Breast epithelium (tissue), 4 donors: ENCODE measurements around the gene ACAP2. TPM values are rescaled to one million over a fixed set of nuclear protein-coding genes. Genes with fewer than 3 reads are reported as not detected.
"Not testable (repeated sequence)": the region's sequence is repeated elsewhere in the genome, so short reads cannot be mapped to it uniquely, and the experiment has no call there.

ENCODE experiments used
- DNase-seq, 2 donors: peaks; one replicate each; pipeline ENCODE4 v3.0.0-alpha.2; 2019; ENCODE audit warnings: low spot score in 2 of 2
- H3K27ac ChIP-seq, 2 donors: fragments of 200-600 bp; sonication (generic) in 1 of 2; one replicate each; pipeline ENCODE4 v1.5.1; 2016 to 2019; ENCODE audit warnings: mild to moderate bottlenecking in 1 of 2
- H3K27me3 ChIP-seq, 2 donors: fragments of 200-600 bp; sonication (generic) in 1 of 2; one replicate each; pipeline versions ENCODE4 v1.5.1 to v1.6.0; 2017 to 2019; ENCODE audit warnings: control low read depth in 1 of 2, mild to moderate bottlenecking in 1 of 2
- H3K36me3 ChIP-seq: fragments of 200-600 bp; one replicate; pipeline ENCODE4 v1.5.1; 2019
- H3K4me1 ChIP-seq, 2 donors: fragments of 200-600 bp; sonication (generic); one replicate each; pipeline ENCODE4 v1.5.1; 2016 to 2019; ENCODE audit warnings: control low read depth in 1 of 2
- H3K4me3 ChIP-seq, 3 donors: fragments of 200-600 bp; sonication (generic); 1 replicate in 2 of 3; 2 replicates in 1 of 3; pipeline ENCODE4 v1.5.1; 2016 to 2019; ENCODE audit warnings: mild to moderate bottlenecking in 3 of 3, moderate library complexity in 2 of 3
- H3K9me3 ChIP-seq, 2 donors: fragments of 200-600 bp; sonication (generic) in 1 of 2; one replicate each; pipeline ENCODE4 v1.5.1; 2016 to 2019; ENCODE audit warnings: control low read depth in 1 of 2
- POLR2A ChIP-seq: fragments of 450-650 bp; IDR thresholded peaks from one replicate; pipeline ENCODE4 v1.6.1; 2016; ENCODE audit warnings: antibody characterized with exemption, mild to moderate bottlenecking, moderate library complexity
- POLR2AphosphoS5 ChIP-seq, 3 donors: sonication (generic); formaldehyde crosslinking; IDR thresholded peaks; one replicate each; pipeline ENCODE4 v1.6.1; 2017; ENCODE audit warnings: antibody characterized with exemption in 3 of 3
- intact Hi-C: fragments of 100-400 bp; cut with DNase I; formaldehyde crosslinking; loops from one replicate; pipeline ENCODE4 v1.15.1; 2023; ENCODE audit warnings: low total_unique reads
- total RNA-seq, 3 donors: library from RNA; depleted of rRNA; stranded (reverse); fragments of >200 nt; gene quantifications; one replicate each; pipeline ENCODE4 v1.1.0, GENCODE V29; 2016
- TF ChIP-seq, protein P1 (sequence below), 3 donors: fragments of 450-650 bp; IDR thresholded peaks; one replicate each; pipeline ENCODE4 v1.5.1; 2016 to 2017; ENCODE audit warnings: antibody characterized with exemption in 3 of 3, mild to moderate bottlenecking in 3 of 3, moderate library complexity in 3 of 3

The ACAP2 gene
- total RNA-seq, 3 donors from 2014 or later, result 60.0 to 87.1 (median 63.0) TPM

DNA sequence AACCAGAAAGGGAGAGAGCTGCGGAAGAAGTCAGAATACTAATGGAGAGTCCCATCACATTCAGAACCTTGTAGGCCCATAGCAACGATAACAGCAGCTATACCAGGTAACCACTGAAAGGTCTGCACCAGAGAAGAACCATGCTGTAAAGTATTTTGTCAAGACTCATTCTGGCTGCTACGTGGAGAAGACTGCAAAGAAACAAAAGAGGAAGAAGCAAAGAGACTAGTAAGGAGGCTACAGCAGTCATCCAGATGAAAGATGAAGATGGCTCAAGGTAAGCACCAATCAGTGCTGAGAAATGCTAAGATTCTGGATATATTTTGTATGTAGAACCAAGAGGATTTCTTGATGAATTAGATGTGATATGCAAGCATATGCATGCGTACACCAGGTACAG is 39.6 kb downstream of the ACAP2 start:
- no peak for DNase-seq
- no peaks in the 10 kb centered on the region for H3K27me3 ChIP-seq
- H3K36me3 ChIP-seq, result no peaks in the 10 kb centered on the region
- H3K4me1 ChIP-seq, result no peaks in the 10 kb centered on the region
- H3K27ac ChIP-seq, result no peak overlapping the region
- intact Hi-C loops, result no loop called here
- TF ChIP-seq POLR2A, result no peak
- no peak for TF ChIP-seq POLR2AphosphoS5 (IDR thresholded peaks at IDR 0.05)
- TF ChIP-seq, protein P1, sequence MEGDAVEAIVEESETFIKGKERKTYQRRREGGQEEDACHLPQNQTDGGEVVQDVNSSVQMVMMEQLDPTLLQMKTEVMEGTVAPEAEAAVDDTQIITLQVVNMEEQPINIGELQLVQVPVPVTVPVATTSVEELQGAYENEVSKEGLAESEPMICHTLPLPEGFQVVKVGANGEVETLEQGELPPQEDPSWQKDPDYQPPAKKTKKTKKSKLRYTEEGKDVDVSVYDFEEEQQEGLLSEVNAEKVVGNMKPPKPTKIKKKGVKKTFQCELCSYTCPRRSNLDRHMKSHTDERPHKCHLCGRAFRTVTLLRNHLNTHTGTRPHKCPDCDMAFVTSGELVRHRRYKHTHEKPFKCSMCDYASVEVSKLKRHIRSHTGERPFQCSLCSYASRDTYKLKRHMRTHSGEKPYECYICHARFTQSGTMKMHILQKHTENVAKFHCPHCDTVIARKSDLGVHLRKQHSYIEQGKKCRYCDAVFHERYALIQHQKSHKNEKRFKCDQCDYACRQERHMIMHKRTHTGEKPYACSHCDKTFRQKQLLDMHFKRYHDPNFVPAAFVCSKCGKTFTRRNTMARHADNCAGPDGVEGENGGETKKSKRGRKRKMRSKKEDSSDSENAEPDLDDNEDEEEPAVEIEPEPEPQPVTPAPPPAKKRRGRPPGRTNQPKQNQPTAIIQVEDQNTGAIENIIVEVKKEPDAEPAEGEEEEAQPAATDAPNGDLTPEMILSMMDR (IDR thresholded peaks at IDR 0.05), result no peak
- H3K9me3 ChIP-seq, result no peaks in the 10 kb centered on the region
- no peak overlapping the region for H3K4me3 ChIP-seq

DNA sequence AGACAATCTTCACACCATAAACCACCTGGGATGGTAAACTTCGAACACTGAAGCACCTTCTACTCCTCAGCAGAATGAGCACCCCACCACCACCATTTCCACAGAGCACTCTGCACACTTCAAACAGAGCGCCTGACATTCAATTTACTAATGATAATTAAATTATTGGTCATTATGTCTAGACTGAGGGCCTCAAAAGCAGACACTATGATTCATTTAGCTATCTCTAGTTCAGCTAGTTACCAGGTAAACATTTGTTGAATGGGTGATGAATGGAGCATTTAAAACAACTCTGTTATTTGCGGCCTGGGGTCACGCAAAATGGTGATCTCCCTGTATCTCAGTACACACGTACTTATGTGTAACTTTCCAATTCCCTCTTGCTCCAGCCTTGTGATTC is 40.9 kb downstream of the ACAP2 start:
- Histone ChIP-seq H3K36me3 (no peaks in the 10 kb centered on the region), H3K27me3 (no peaks in the 10 kb centered on the region), H3K9me3 (no peaks in the 10 kb centered on the region), H3K4me1 (no peaks in the 10 kb centered on the region), H3K27ac (no peak overlapping the region), H3K4me3 (no peak overlapping the region)
- intact Hi-C loops, result no loop called here
- TF ChIP-seq, protein P1 (IDR thresholded peaks at IDR 0.05), result no peak
- TF ChIP-seq POLR2AphosphoS5 (IDR thresholded peaks at IDR 0.05), result no peak
- no peak for TF ChIP-seq POLR2A
- DNase-seq, result no peak

DNA sequence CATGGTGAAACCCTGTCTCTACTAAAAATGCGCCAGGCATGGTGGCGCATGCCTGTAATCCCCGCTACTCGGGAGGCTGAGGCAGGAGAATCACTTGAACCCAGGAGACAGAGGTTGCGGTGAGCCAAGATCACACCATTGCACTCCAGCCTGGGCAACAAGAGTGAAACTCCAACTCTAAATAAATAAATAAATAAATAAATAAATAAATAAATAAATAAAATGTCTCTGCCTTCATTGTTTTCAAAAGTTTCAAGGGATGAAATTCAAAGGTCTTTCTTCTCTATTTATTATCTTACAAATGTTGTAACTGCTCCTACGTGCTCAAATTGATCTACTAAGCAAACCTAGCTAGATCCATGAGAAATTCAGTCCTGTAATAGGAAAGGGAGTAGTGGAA is 44.4 kb downstream of the ACAP2 start:
- H3K27ac ChIP-seq, H3K9me3 ChIP-seq, H3K4me1 ChIP-seq, intact Hi-C loops, H3K27me3 ChIP-seq, H3K4me3 ChIP-seq, H3K36me3 ChIP-seq, DNase-seq: not testable (repeated sequence)

GRCh38 chr3:195397524-195397923 is 45.3 kb downstream of the ACAP2 start:
- H3K9me3 ChIP-seq, result no peaks in the 10 kb centered on the region
- H3K27ac ChIP-seq, result no peak overlapping the region
- DNase-seq, result no peak
- no peaks in the 10 kb centered on the region for H3K4me1 ChIP-seq
- intact Hi-C loops, result no loop called here
- no peaks in the 10 kb centered on the region for H3K27me3 ChIP-seq
- H3K36me3 ChIP-seq, result no peaks in the 10 kb centered on the region
- TF ChIP-seq, protein P1 (IDR thresholded peaks at IDR 0.05), result no peak
- no peak for TF ChIP-seq POLR2AphosphoS5 (IDR thresholded peaks at IDR 0.05)
- TF ChIP-seq POLR2A, result no peak
- no peak overlapping the region for H3K4me3 ChIP-seq

DNA sequence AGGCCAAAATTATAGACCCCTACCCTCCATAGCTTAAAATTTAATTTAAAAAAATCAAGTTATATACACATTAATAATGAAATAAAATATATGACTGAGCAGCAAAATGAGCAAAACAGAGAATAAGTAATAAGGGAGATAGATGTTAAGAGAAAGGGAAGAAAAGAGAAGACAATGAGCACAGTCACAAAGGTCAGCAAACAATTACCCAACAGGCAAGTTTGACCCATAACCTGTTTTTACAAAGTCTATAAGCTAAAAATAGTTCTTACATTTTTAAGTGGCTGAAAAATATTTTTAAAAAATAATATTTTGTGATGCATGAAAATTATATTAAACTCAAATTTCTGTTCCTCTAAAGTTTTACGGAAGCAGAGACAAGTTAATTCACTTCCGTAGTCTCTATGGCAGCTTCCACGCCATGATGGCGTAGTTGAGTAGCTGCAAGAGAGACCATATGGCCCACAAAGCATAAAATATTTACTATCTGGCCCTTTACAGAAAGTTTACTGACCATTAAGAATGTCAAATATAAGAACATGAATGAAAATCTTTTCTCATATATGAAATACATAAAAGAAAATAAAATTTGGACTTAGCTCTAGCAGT is 47.5 kb downstream of the ACAP2 start:
- H3K9me3 ChIP-seq, result no peaks in the 10 kb centered on the region

More for the DNA sequence above, 47.5 kb downstream of the ACAP2 start:
- H3K4me1 ChIP-seq, result no peaks in the 10 kb centered on the region
- no peaks in the 10 kb centered on the region for H3K36me3 ChIP-seq
- intact Hi-C loops, result no loop called here
- H3K4me3 ChIP-seq, result no peak overlapping the region
- H3K27me3 ChIP-seq, result no peaks in the 10 kb centered on the region
- DNase-seq, result no peak
- no peak for TF ChIP-seq POLR2A
- TF ChIP-seq POLR2AphosphoS5 (IDR thresholded peaks at IDR 0.05), result no peak
- TF ChIP-seq, protein P1 (IDR thresholded peaks at IDR 0.05), result no peak
- H3K27ac ChIP-seq, result no peak overlapping the region
